GM12878 (cell line): ENCODE results near the gene PRL. TPM values are rescaled to one million over a fixed set of nuclear protein-coding genes. Genes with fewer than 3 reads are reported as not detected.

Source experiments
- ATAC-seq: fragments of 200-7000 bp; cut with Tn5 transposase; 3 replicates; pipeline ENCODE4 v1.9.1; 2020; ENCODE audit warnings: mild to moderate bottlenecking, moderate library complexity
- BruUV-seq: library from RNA; stranded (reverse); fragments of 400-500 nt; replicated peaks from 2 replicates; lab custom pipeline; 2021; lab: Mats Ljungman, UMichigan
- CTCF ChIA-PET: fragments of 300-600 bp; sonication (Branson Sonifier 250); formaldehyde crosslinking; extraction: SDS; loops from one replicate; lab custom pipeline; 2021; ENCODE audit warnings: inconsistent platforms; lab: Yijun Ruan, JAX
- POLR2A ChIA-PET: fragments of 350-600 bp; formaldehyde crosslinking; extraction: SDS; loops from one replicate; lab custom pipeline; 2021; ENCODE audit warnings: inconsistent platforms; lab: Charles Lee
- RAD21 ChIA-PET: fragments of 300-600 bp; sonication (Branson Sonifier 250); formaldehyde crosslinking; loops from one replicate; lab custom pipeline; 2023; ENCODE audit warnings: antibody characterized with exemption; ENCODE audit not compliant: unreplicated experiment; lab: Charles Lee
- SMC1A ChIA-PET: fragments of 300-600 bp; sonication (Branson Sonifier 250); formaldehyde crosslinking; loops from one replicate; lab custom pipeline; 2023; ENCODE audit not compliant: unreplicated experiment, uncharacterized antibody; lab: Charles Lee
- DNase-seq: peaks from one replicate; pipeline ENCODE4 v3.0.0-alpha.2; 2011; ENCODE audit warnings: low read depth, low spot score
- FAIRE-seq: peaks from 3 replicates; lab custom pipeline; 2011; peaks lifted over from hg19 to GRCh38; lab: Jason Lieb, UNC
- H2AFZ ChIP-seq: 2 replicates; pipeline ENCODE4 v1.6.0; 2011; ENCODE audit warnings: low read depth, low read length, control low read depth; ENCODE audit not compliant: control insufficient read depth
- H3K27ac ChIP-seq: 2 replicates; pipeline ENCODE4 v1.5.1; 2011; ENCODE audit warnings: control low read depth; ENCODE audit not compliant: control insufficient read depth, insufficient read depth
- H3K27me3 ChIP-seq, 2 experiments: replicated peaks in 1 of 2; 2 replicates each; pipeline versions ENCODE4 v1.6.0 to v1.6.1; 2011; ENCODE audit warnings: low read length in 1 of 2; ENCODE audit not compliant: control insufficient read depth in 2 of 2, insufficient read depth in 2 of 2
- H3K36me3 ChIP-seq, 2 experiments: 2 replicates each; pipeline ENCODE4 v1.5.1; 2011; ENCODE audit warnings: low read length in 1 of 2; ENCODE audit not compliant: control insufficient read depth in 2 of 2, insufficient read depth in 2 of 2
- H3K4me1 ChIP-seq: 2 replicates; pipeline ENCODE4 v1.6.1; 2011; ENCODE audit warnings: mild to moderate bottlenecking, low read length, moderate library complexity, mixed read lengths; ENCODE audit not compliant: control insufficient read depth, insufficient read depth
- H3K4me2 ChIP-seq: 2 replicates; pipeline ENCODE4 v1.6.0; 2011; ENCODE audit warnings: control low read depth; ENCODE audit not compliant: control insufficient read depth, insufficient read depth
- H3K4me3 ChIP-seq: fragments of 200-600 bp; sonication (generic); 2 replicates; pipeline ENCODE4 v1.5.1; 2016
- H3K79me2 ChIP-seq: 2 replicates; pipeline ENCODE4 v1.6.0; 2011; ENCODE audit warnings: low read length; ENCODE audit not compliant: control insufficient read depth, insufficient read depth
- H3K9ac ChIP-seq: 2 replicates; pipeline ENCODE4 v1.8.0; 2011; ENCODE audit warnings: low read length, control low read depth, mixed read lengths; ENCODE audit not compliant: control insufficient read depth, insufficient read depth
- H3K9me3 ChIP-seq: replicated peaks from 3 replicates; pipeline ENCODE4 v1.5.1; 2011; ENCODE audit warnings: mild to moderate bottlenecking, low read length; ENCODE audit not compliant: control insufficient read depth, insufficient read depth
- H4K20me1 ChIP-seq: 2 replicates; pipeline ENCODE4 v1.6.0; 2011; ENCODE audit not compliant: control insufficient read depth, insufficient read depth
- ATF2 ChIP-seq: IDR thresholded peaks from 2 replicates; pipeline ENCODE4 v1.6.1; 2012; ENCODE audit warnings: low read length, inconsistent platforms
- CBX5 ChIP-seq: sonication (generic); IDR thresholded peaks from 2 replicates; pipeline ENCODE4 v1.6.1; 2016; ENCODE audit warnings: low read depth, moderate library complexity, mild to moderate bottlenecking, inconsistent platforms
- CEBPB ChIP-seq, 2 experiments: fragments of 150-350 bp in 1 of 2; IDR thresholded peaks; 2 replicates each; pipeline ENCODE4 v1.6.1; 2012 to 2014; ENCODE audit warnings: low read depth in 2 of 2, low read length in 2 of 2, borderline replicate concordance in 1 of 2, inconsistent platforms in 1 of 2
- FOS ChIP-seq: IDR thresholded peaks from 3 replicates; pipeline ENCODE4 v1.6.1; 2011; ENCODE audit warnings: borderline replicate concordance; ENCODE audit not compliant: insufficient read length; ENCODE audit errors: extremely low read depth
- FOXM1 ChIP-seq: IDR thresholded peaks from 2 replicates; pipeline ENCODE4 v1.6.1; 2012; ENCODE audit warnings: low read depth, mild to moderate bottlenecking, inconsistent platforms, low read length, moderate library complexity
- JUNB ChIP-seq: IDR thresholded peaks from 2 replicates; pipeline ENCODE4 v1.6.1; 2016; ENCODE audit warnings: antibody characterized with exemption, mild to moderate bottlenecking
- MTA2 ChIP-seq: fragments of 450-650 bp; IDR thresholded peaks from 2 replicates; pipeline ENCODE4 v1.6.1; 2016; ENCODE audit warnings: low read depth, mild to moderate bottlenecking, moderate library complexity
- NFIC ChIP-seq: IDR thresholded peaks from 2 replicates; pipeline ENCODE4 v1.6.1; 2012; ENCODE audit warnings: low read depth, mild to moderate bottlenecking, inconsistent platforms, low read length, moderate library complexity
- RUNX3 ChIP-seq: IDR thresholded peaks from 2 replicates; pipeline ENCODE4 v1.6.1; 2012; ENCODE audit warnings: low read length, inconsistent platforms
- TCF7 ChIP-seq: IDR thresholded peaks from 2 replicates; pipeline ENCODE4 v1.6.1; 2014; ENCODE audit warnings: antibody characterized with exemption, borderline replicate concordance
- WRNIP1 ChIP-seq: IDR thresholded peaks from 2 replicates; pipeline ENCODE4 v1.6.1; 2011; ENCODE audit warnings: low read depth, low read length, improper control_type of control experiment, borderline replicate concordance
- ZNF24 ChIP-seq: fragments of 450-650 bp; IDR thresholded peaks from 2 replicates; pipeline ENCODE4 v1.6.1; 2017; ENCODE audit warnings: antibody characterized with exemption, mild to moderate bottlenecking
- WGBS: methylation state at CpG from one replicate; pipeline ENCODE4 v1.1.6; 2016; ENCODE audit warnings: low lambda C conversion rate; ENCODE audit not compliant: insufficient replicate concordance, insufficient coverage; ENCODE audit errors: missing lambda C conversion rate; 5-methylcytosine and 5-hydroxymethylcytosine counted together
- in situ Hi-C: fragments of 300-500 bp; cut with MboI; formaldehyde crosslinking; loops from 9 replicates; pipeline ENCODE4 v1.14.3; 2018; ENCODE audit warnings: mixed read lengths
- intact Hi-C: fragments of 100-400 bp; cut with micrococcal nuclease; formaldehyde crosslinking; loops from one replicate; pipeline ENCODE4 v1.14.2; 2022; ENCODE audit not compliant: unreplicated experiment
- polyA plus RNA-seq, 11 experiments: library from polyadenylated mRNA; depleted of rRNA in 4 of 11; unstranded in 6 of 11; stranded (reverse) in 5 of 11; fragments of >200 nt; fragmentation: Nextera tagmentation in 4 of 11; fragmentation: Illumina TruSeq in 1 of 11; extraction: Ambion mirVana in 4 of 11; extraction: Trizol in 1 of 11; gene quantifications; 1 replicate in 1 of 11; 2 replicates in 10 of 11; pipeline versions ENCODE4 v1.2.1 to v1.2.3, GENCODE V29; 2011 to 2016; ENCODE audit warnings: inconsistent platforms in 2 of 11, missing spikeins in 2 of 11, low read depth in 1 of 11
- total RNA-seq, 4 experiments: library from RNA; depleted of rRNA in 3 of 4; stranded (reverse); fragments of >200 nt in 3 of 4; fragmentation: Illumina TruSeq in 1 of 4; extraction: Trizol in 1 of 4; gene quantifications; 2 replicates each; pipeline versions ENCODE4 v1.2.1 to v1.2.3, GENCODE V29; 2013 to 2021

PRL gene
- total and polyA plus RNA-seq, 10 of the 15 experiments (the other 5 are each of a cell fraction or from before 2014, with no cell fraction given), result 0.05 to 34.9 (median 23.5) TPM

- TF ChIP-seq WRNIP1 (no peak), ATF2 (peak; percentile 80), ZNF24 (0 out of 2 replicates have a peak, but pooled peaks have one; percentile 28), JUNB (0 out of 2 replicates have a peak, but pooled peaks have one; percentile 18), FOXM1 (peak; percentile 87; the same call in 1 of the 2 replicates), CBX5 (peak; percentile 77; the same call in 1 of the 2 replicates), MTA2 (0 out of 2 replicates have a peak, but pooled peaks have one; percentile 18), NFIC (peak; percentile 88), FOS (no peak), TCF7 (0 out of 2 replicates have a peak, but pooled peaks have one; percentile 37)
Observed at GRCh38 chr6:22271081-22271480, 25.8 kb downstream of the PRL start (continued).

GRCh38 chr6:22263748-22264147 lies 33.1 kb downstream of the PRL start:
- Histone ChIP-seq H3K9me3 (no peaks in the 10 kb centered on the region), H3K4me3 (no peak overlapping the region), H4K20me1 (no peaks in the 10 kb centered on the region), H3K27me3 (no peaks in the 10 kb centered on the region), H3K27ac (no peak overlapping the region), H3K4me2 (no peak overlapping the region), H3K79me2 (no peaks in the 10 kb centered on the region), H3K36me3 (no peaks in the 10 kb centered on the region), H3K9ac (no peak overlapping the region), H2AFZ (no peak overlapping the region), H3K4me1 (no peaks in the 10 kb centered on the region)
- CTCF ChIA-PET, result no interaction called here
- SMC1A ChIA-PET, result no interaction called here
- FAIRE-seq (no peak), ATAC-seq (no peak), DNase-seq (no peak)
- WGBS, result 0% methylated on average over 2 of the region's 2 CpGs
- BruUV-seq, result no TSS peak
- POLR2A ChIA-PET, result no interaction called here
- RAD21 ChIA-PET, result no interaction called here
- in situ Hi-C loops (no loop called here), intact Hi-C loops (no loop called here)
- TF ChIP-seq FOXM1 (peak; percentile 43; the same call in 1 of the 2 replicates), RUNX3 (peak; percentile 40; the same call in 1 of the 2 replicates), CEBPB (IDR thresholded peaks at IDR 0.05; ENCODE audit: borderline replicate concordance in 1 of 2, low read depth in 2 of 2, low read length in 2 of 2) (no peak), JUNB (peak; percentile 51), NFIC (peak; percentile 67; the same call in 1 of the 2 replicates)
